Measurements from ENCODE around the gene TTC7B. TPM values are rescaled to one million over a fixed set of nuclear protein-coding genes. Genes with fewer than 3 reads are reported as not detected.

The TTC7B gene
- polyA plus RNA-seq, 1 donor from 2014 or later, result 19.9 TPM

DNA sequence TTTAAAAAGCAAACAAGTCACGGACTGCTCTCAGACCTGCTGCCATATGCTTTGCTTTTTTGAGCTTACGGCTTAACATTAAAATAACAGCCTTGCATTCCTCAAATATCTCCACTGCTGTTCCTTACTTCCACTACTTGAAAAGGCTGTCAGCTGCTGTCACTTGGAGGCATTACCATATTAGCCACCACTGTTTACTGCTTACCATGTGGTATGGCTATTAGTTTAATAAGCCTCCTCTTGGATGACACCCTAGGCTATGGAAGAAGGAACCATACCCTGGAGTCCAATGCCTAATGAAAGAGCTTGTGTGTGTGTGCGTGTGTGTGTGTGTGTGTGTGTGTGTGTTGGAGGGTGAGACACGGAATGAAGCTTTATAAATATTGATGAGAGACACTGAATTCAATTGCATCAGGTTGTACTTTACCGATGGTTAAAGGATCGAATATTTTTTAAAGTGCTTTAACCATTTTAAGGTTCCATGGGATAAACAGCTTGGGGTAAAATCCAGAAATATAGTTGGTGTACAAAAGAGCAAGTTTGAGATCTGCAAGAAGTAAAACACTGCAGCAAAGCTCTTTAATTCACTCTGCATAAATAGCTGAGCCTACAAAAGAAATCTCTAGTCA, 174.5 kb downstream of the TTC7B start:
- peak overlapping the region; percentile 14 for H3K4me3 ChIP-seq (ENCODE audit: low read length)
- peak overlapping the region; percentile 6 for H3K9ac ChIP-seq (ENCODE audit: low read length)
- H3K4me2 ChIP-seq (ENCODE audit: low read length), result no peak overlapping the region

GRCh38 chr14:90641168-90641567, 175.1 kb downstream of the TTC7B start:
- H3K27ac ChIP-seq (ENCODE audit: low read length), result no peak overlapping the region
- H4K20me1 ChIP-seq (ENCODE audit: insufficient read depth), result no peaks in the 10 kb centered on the region
- H3K27me3 ChIP-seq (ENCODE audit: insufficient read depth, low read depth, low read length), result no peaks in the 10 kb centered on the region
- no peak overlapping the region for H2AFZ ChIP-seq (ENCODE audit: low read depth, low read length)
- no peaks in the 10 kb centered on the region for H3K36me3 ChIP-seq (ENCODE audit: insufficient read depth, low read length)
- H3K9me3 ChIP-seq (ENCODE audit: low read length), result no peaks in the 10 kb centered on the region
- H3K9ac ChIP-seq (ENCODE audit: low read length), result no peak overlapping the region
- H3K4me2 ChIP-seq (ENCODE audit: low read length), result no peak overlapping the region
- no peaks in the 10 kb centered on the region for H3K79me2 ChIP-seq (replicated peaks; ENCODE audit: insufficient read depth, low read length)
- H3F3A ChIP-seq (ENCODE audit: insufficient read depth, low read length, poor library complexity, severe bottlenecking), result no peaks in the 10 kb centered on the region
- H3K4me3 ChIP-seq (ENCODE audit: low read length), result peak overlapping the region; percentile 14
- H3K9me2 ChIP-seq (ENCODE audit: insufficient read depth, low read length), result no peaks in the 10 kb centered on the region
- TF ChIP-seq REST (IDR thresholded peaks at IDR 0.05; ENCODE audit: borderline replicate concordance) (no peak), TAF1 (IDR thresholded peaks at IDR 0.05; ENCODE audit: low read depth) (no peak), EZH2 (IDR thresholded peaks at IDR 0.05; ENCODE audit: borderline replicate concordance, insufficient read depth, low read length, poor library complexity, severe bottlenecking) (no peak), RAD21 (conservative IDR thresholded peaks at IDR 0.05) (no peak), SMC3 (conservative IDR thresholded peaks at IDR 0.05; ENCODE audit: poor library complexity) (no peak), MXI1 (conservative IDR thresholded peaks at IDR 0.05; ENCODE audit: poor library complexity, severe bottlenecking) (no peak), POLR2AphosphoS5 (IDR thresholded peaks at IDR 0.05) (no peak)

More for the DNA sequence above, 174.5 kb downstream of the TTC7B start:
- no peak overlapping the region for H2AFZ ChIP-seq (ENCODE audit: low read depth, low read length)
- no peaks in the 10 kb centered on the region for H3K79me2 ChIP-seq (replicated peaks; ENCODE audit: insufficient read depth, low read length)
- H3K9me2 ChIP-seq (ENCODE audit: insufficient read depth, low read length), result no peaks in the 10 kb centered on the region
- H3K27ac ChIP-seq (ENCODE audit: low read length), result no peak overlapping the region
- no peak for TF ChIP-seq REST (IDR thresholded peaks at IDR 0.05; ENCODE audit: borderline replicate concordance)
- no peak for TF ChIP-seq MXI1 (conservative IDR thresholded peaks at IDR 0.05; ENCODE audit: poor library complexity, severe bottlenecking)
- no peak for TF ChIP-seq POLR2AphosphoS5 (IDR thresholded peaks at IDR 0.05)
- TF ChIP-seq, protein P1, sequence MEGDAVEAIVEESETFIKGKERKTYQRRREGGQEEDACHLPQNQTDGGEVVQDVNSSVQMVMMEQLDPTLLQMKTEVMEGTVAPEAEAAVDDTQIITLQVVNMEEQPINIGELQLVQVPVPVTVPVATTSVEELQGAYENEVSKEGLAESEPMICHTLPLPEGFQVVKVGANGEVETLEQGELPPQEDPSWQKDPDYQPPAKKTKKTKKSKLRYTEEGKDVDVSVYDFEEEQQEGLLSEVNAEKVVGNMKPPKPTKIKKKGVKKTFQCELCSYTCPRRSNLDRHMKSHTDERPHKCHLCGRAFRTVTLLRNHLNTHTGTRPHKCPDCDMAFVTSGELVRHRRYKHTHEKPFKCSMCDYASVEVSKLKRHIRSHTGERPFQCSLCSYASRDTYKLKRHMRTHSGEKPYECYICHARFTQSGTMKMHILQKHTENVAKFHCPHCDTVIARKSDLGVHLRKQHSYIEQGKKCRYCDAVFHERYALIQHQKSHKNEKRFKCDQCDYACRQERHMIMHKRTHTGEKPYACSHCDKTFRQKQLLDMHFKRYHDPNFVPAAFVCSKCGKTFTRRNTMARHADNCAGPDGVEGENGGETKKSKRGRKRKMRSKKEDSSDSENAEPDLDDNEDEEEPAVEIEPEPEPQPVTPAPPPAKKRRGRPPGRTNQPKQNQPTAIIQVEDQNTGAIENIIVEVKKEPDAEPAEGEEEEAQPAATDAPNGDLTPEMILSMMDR (IDR thresholded peaks at IDR 0.05; ENCODE audit: poor library complexity, severe bottlenecking), result no peak
- TF ChIP-seq EP300 (conservative IDR thresholded peaks at IDR 0.05; ENCODE audit: poor library complexity, severe bottlenecking), result no peak
- no peak for TF ChIP-seq RAD21 (conservative IDR thresholded peaks at IDR 0.05)
- no peak for TF ChIP-seq SMC3 (conservative IDR thresholded peaks at IDR 0.05; ENCODE audit: poor library complexity)
- no peak for TF ChIP-seq TAF1 (IDR thresholded peaks at IDR 0.05; ENCODE audit: low read depth)
- no peak for TF ChIP-seq EZH2 (IDR thresholded peaks at IDR 0.05; ENCODE audit: borderline replicate concordance, insufficient read depth, low read length, poor library complexity, severe bottlenecking)
- no peaks in the 10 kb centered on the region for H3F3A ChIP-seq (ENCODE audit: insufficient read depth, low read length, poor library complexity, severe bottlenecking)
- no peaks in the 10 kb centered on the region for H3K36me3 ChIP-seq (ENCODE audit: insufficient read depth, low read length)
- H3K9me3 ChIP-seq (ENCODE audit: low read length), result no peaks in the 10 kb centered on the region
- H4K20me1 ChIP-seq (ENCODE audit: insufficient read depth), result no peaks in the 10 kb centered on the region
- H3K27me3 ChIP-seq (ENCODE audit: insufficient read depth, low read depth, low read length), result no peaks in the 10 kb centered on the region
